ENCODE data around the gene MLF1.
"Not testable (repeated sequence)": the region's sequence is repeated elsewhere in the genome, so short reads cannot be mapped to it uniquely, and the experiment has no call there.

MLF1 gene, protein sequence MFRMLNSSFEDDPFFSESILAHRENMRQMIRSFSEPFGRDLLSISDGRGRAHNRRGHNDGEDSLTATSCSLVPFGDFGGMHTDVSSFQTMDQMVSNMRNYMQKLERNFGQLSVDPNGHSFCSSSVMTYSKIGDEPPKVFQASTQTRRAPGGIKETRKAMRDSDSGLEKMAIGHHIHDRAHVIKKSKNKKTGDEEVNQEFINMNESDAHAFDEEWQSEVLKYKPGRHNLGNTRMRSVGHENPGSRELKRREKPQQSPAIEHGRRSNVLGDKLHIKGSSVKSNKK

DNA sequence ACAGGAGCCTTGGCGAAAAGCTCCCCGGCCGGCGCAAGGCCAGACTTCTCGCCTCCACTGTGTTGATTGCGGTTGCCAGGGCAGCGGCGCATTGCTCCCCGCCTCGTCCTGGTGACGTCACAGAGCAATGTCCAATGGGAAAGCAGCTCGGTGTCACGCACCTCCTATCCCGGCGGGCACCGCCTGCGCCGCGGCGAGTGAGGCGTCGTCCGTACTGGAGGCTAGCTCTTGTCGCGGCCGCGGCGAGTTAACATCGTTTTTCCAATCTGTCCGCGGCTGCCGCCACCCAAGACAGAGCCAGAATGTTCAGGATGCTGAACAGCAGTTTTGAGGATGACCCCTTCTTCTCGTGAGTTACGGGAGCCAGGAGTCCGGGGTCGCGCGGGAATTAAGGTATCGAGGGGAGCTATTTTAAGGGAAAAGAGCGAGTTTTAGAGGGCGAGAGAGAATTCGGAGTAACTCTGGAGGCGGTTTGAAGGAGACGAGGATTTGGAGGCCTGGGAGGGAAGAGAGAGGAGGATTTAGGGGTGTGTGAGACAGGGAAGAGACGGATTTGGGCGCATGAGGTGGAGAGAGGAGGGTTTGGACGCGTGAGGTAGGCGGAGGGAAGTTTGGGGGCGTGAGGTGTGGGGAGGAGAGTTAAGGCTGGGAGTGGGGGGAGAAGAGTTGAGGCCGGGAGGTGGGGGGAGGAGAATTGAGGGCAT, at the start of gene MLF1:
MLF1 (plus strand) TSS at position 196 of the 704 bp plus-strand sequence; CDS start at position 303, 107 bp downstream.
- in situ Hi-C loops (cut with HindIII; ENCODE audit: low sequenced_read_pairs), result no loop called here

GRCh38 chr3:158522221-158523136, 48.5 kb upstream of the MLF1 start:
- in situ Hi-C loops (cut with HindIII; ENCODE audit: low sequenced_read_pairs), result no loop called here

GRCh38 chr3:158528076-158528674, 42.8 kb upstream of the MLF1 start:
- in situ Hi-C loops (cut with HindIII; ENCODE audit: low sequenced_read_pairs), result no loop called here

DNA sequence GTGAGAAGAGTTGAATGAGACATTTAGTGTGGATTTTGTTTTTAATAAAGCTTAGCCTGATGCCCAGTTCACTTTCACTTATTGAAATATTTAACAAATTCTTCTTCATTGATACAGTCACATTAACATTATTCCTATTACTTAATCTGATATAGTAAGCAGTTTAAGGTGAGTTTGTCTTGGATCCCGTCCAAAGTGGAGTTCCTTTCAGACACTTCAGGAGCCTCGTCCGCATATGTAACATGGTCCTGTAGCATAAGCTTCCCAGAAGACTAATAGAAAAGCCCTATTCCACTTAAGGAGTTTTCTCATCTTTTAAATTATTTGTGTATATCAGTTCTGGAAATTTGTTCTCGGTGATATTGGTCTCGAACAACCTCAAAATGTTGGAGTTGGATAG, 39.7 kb upstream of the MLF1 start:
- in situ Hi-C loops (cut with HindIII; ENCODE audit: low sequenced_read_pairs), result loop anchor here (10.0 kb wide), 1 partner anchor 263 kb away; no protein-coding TSS in a partner anchor

DNA sequence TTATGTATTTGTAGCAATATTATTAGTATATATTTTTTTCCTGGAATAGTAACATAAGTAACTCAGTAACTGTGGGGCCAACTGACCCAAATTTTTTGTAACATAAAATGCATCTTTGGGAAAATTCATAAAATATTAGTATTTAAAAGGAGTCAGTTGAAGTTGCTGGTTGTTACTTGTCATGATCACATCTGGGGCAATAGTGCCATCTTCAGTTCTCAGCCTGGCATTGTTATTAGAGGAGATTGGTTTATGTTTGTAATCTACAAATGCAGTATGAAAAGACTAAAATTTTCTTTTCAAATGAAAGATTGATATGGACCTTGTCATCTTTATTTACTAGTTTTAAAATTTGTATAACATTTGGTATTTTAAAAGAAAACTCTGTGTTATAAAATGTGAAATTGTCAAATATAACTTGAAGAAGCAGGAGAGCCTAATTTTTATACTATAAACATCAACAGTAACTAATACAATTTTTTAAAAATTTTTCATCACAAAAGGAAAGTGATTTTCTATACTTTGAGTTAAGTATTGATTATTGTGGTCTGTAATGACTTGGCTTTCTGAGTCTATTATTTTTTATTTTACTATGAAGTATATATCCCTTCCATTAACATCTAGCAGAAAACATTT, 38.8 kb upstream of the MLF1 start:
- in situ Hi-C loops (cut with HindIII; ENCODE audit: low sequenced_read_pairs), result loop anchor here (10.0 kb wide), 1 partner anchor 263 kb away; no protein-coding TSS in a partner anchor

GRCh38 chr3:158535918-158536317, 35.1 kb upstream of the MLF1 start:
- in situ Hi-C loops (cut with HindIII; ENCODE audit: low sequenced_read_pairs), result loop anchor here (10.0 kb wide), 1 partner anchor 259 kb away; no protein-coding TSS in a partner anchor

DNA sequence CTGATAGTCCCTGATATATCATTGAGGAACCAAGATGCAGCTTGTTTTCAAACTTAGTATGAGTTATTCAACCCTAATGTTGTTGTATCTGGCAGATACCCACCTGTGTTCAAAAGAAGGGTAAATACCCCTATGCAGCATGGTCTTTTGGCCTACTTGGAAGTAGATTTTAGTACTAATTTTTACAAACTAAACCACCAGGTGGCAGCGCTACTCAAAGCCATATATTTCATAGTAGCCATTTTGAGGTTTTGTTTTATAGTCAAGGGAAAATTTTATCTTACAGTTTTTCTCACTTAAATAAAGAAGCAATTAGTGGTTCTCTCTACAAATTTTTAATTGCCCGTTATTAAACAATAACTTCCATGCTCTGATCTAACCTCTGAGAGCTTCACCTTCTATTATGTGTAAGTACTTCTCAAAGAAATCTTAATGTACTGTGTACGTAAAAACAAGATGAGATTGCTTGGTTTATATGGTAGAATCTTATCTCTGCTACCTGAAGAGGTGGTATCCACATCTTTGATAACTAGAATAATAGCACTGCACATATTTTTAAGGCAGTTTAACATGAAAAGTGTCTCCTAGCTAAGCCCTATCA, 31.5 kb upstream of the MLF1 start:
- in situ Hi-C loops (cut with HindIII; ENCODE audit: low sequenced_read_pairs), result loop anchor here (10.0 kb wide), 1 partner anchor 255 kb away; no protein-coding TSS in a partner anchor

DNA sequence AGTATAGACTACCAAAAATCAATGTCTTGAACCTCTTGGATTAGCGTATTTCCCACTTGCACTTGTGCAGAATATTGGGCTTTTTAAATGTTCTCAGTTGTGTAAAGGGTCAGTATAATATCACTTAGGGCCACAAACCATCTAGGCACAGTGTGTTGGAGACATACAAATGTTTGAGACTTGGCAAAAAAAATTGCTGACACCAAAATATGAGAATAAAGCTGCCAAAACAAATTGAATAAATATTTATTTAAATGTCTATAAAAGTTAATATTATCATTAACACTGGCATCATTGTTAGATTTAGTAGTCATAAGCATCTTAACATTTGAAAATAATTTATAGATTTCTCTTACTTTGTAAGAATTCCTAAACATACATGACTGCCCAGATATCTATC, 30.9 kb upstream of the MLF1 start:
- in situ Hi-C loops (cut with HindIII; ENCODE audit: low sequenced_read_pairs), result no loop called here

DNA sequence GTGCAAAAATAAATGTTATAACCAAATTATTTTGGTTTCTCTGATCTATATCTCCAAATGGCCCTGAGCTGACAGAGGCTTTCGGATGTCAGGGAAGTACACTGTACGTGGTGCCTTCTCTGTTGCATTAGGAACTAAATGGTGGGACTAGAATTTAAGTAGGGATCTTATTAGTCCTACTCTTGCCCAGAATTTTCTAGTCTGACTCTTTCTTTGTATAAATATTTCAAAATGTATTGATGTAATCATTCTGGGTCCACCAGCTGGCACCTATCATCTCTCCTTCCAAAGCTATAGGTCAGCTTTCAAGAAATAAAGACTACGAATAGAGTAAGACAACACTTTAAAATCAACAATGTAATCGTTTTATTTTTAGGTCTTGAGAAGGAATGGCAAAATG, 22.3 kb upstream of the MLF1 start:
- in situ Hi-C loops (cut with HindIII; ENCODE audit: low sequenced_read_pairs), result no loop called here

DNA sequence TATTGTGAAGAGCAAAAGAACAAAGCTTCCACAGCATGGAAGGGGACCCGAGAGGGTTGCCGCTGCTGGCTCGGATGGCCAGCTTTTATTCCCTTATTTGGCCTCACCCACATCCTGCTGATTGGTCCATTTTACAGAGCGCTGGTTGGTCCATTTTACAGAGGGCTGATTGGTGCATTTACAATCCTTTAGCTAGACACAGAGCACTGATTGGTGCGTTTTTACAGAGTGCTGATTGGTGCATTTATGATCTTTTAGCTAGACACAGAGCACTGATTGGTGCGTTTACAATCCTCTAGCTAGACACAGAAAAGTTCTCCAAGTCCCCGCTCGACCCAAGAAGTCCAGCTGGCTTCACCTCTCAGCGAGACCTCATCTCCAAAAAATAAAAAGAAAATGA, 21.1 kb upstream of the MLF1 start:
- in situ Hi-C loops (cut with HindIII; ENCODE audit: low sequenced_read_pairs), result not testable (repeated sequence)

- in situ Hi-C loops (cut with HindIII; ENCODE audit: low sequenced_read_pairs), result no loop called here
These were observed 18.9 kb upstream of the MLF1 start for GRCh38 chr3:158552124-158552523.

DNA sequence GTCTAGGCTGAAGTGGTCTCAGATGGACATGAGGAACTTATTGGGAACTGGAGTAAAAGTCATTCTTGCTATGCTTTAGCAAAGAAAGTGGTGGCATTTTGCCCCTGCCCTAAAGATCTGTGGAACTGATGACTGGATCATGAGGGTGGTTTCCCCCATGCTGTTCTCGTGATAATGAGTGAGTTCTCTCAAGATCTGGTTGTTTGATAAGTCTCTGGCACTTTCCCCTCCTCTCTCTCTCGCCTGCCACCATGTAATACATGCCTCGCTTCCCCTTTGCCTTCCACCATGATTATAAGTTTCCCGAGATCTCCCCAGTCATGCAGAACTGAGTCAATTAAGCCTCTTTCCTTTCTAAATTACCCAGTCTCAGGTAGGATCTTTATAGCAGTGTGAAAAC, 11.5 kb upstream of the MLF1 start:
- in situ Hi-C loops (cut with HindIII; ENCODE audit: low sequenced_read_pairs), result no loop called here

DNA sequence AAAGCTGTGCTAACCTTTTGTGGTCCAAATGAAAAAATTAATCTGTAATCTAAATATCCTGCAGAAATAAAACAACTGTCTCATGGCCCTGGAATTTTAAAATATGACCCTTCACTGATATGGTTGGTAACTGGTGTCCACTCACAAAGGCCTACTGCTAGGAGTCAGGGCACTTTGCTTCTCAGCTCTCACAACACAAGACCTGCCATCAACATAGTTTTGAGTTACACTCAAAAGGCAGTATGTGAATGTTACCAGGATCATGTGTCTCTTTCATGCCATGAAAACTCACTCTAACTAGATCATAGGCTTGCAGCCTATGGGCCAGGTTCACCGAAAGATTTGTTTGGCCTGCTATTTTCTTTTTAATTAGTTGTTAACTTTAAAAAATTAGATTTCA, 10.0 kb upstream of the MLF1 start:
- in situ Hi-C loops (cut with HindIII; ENCODE audit: low sequenced_read_pairs), result no loop called here

DNA sequence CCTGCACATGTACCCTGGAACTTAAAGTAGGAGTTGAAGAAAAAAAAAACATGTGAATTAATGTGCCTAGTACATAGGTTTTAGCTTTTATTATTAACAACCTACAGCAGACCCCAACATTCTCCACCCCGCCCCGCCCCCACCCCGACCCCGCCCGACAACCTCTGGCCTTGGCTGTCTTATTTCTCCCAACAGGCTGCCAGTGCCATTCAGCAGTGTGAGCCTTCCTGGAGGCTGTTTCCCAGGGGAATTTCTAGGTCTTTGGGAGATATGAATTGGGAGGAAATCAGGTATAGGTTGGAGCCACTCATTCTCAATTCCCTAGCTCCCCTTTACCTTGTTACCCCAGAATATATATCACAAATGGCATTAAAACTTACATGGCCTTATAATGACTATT, 8.3 kb upstream of the MLF1 start:
- in situ Hi-C loops (cut with HindIII; ENCODE audit: low sequenced_read_pairs), result no loop called here

GRCh38 chr3:158563076-158563475, 7.9 kb upstream of the MLF1 start:
- in situ Hi-C loops (cut with HindIII; ENCODE audit: low sequenced_read_pairs), result no loop called here

DNA sequence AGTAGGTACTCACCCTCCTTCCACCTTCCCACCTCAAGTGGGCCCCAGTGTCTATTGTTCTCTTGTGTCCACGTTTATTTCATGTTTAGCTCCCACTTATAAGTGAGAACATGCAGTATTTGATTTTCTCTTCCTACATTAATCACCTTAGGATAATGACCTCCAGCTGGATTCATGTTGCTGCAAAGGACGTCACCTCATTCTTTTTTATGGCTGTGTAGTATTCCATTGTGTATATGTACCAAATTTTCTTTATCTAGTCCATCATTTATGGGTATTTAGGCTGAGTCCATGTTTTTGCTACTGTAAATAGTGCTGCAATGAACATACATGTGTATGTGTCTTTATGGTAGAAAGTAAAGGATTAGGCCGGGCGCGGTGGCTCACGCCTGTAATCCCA, 5.9 kb upstream of the MLF1 start:
- in situ Hi-C loops (cut with HindIII; ENCODE audit: low sequenced_read_pairs), result no loop called here

DNA sequence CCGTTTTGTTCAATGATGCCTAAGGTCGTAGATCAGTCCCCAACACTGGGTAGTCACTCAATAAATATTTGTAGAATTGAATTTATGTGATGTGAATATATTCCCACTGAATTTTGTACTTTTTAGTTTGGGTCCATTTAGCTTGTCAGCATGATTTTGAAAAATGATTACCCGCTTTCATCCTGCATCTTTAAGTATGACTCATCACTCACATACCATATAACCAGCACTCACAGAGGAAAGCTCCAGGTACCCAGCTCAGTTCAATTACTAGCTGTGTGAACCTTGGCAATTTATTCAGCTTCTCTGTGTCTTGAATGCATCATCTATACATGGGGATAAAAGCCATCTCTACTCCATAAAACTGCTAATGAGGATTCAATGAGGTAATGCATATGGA, 2.2 kb upstream of the MLF1 start:
- in situ Hi-C loops (cut with HindIII; ENCODE audit: low sequenced_read_pairs), result no loop called here

DNA sequence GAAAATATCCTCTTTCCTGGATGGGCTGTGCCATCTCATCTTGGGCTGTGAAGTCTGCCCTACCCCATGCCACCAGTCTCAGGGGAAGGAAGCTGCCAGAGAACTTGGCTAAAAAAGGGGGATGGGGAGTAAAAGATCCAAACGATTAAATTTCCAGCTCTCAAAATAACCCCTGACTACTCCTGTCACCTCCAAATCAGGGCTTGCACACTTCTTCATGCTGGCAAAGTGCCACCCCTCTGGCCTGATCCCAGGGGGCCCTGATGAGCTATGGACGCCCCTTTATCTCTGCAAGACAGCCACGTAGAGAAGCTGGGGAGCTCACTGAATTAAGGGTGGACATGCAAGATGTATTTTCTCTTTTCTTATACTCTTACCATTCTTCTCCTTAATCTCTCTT, 1.2 kb upstream of the MLF1 start:
- in situ Hi-C loops (cut with HindIII; ENCODE audit: low sequenced_read_pairs), result no loop called here

DNA sequence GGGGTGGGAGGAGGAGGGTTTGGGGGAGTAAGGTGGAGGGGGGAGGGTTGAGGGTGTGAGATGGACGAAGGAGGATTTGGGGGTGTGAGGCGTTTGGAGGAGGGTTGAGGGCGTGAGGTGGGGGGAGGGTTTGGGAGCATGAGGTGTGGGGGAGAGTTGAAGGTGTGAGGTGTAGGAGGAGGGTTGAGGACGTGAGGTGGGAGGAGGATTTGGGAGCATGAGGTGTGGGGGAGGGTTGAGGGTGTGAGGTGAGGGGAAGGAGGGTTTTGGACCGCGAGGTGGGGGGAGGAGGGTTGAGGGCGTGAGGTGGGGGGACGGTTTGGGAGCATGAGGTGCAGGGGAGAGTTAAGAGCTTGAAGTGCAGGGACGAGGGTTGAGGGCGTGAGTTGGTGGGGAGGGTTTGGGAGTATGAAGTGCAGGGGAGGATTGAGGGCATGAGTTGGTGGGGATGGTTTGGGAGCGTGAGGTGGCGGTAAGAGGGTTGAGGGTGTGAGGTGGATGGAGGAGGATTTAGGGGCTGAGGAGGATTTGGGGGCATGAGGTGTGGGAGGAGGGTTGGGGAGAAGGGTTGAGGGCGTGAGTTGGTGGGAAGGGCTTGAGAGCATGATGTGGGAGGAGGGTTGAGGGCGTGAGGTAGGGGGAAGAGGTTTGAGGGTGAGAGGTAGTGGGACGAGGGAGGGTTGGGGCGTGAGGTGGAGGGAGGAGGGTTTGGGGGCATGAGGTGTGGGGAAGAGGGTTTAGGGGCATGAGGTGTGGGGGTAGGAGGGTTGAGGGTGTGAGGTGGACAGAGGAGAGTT, 1.2 kb downstream of the MLF1 start:
- in situ Hi-C loops (cut with HindIII; ENCODE audit: low sequenced_read_pairs), result no loop called here

Measured in endothelial cell of hepatic sinusoid (primary cell).